GM23338 (cell line): Measurements from ENCODE around the gene S100PBP. TPM values are rescaled to one million over a fixed set of nuclear protein-coding genes. Genes with fewer than 3 reads are reported as not detected.

Experiments used
- ATAC-seq: fragments of 200-7000 bp; cut with Tn5 transposase; 3 replicates; pipeline ENCODE4 v1.9.1; 2020
- DNase-seq: peaks from one replicate; pipeline ENCODE4 v3.0.0-alpha.2; 2015; ENCODE audit warnings: low spot score
- H2AFZ ChIP-seq: fragments of 200-600 bp; sonication (generic); 2 replicates; pipeline ENCODE4 v1.8.0; 2016; ENCODE audit warnings: antibody characterized with exemption, mild to moderate bottlenecking, moderate library complexity
- H3F3A ChIP-seq: fragments of 200-600 bp; sonication (generic); replicated peaks from 2 replicates; pipeline ENCODE4 v1.8.0; 2017; ENCODE audit warnings: antibody characterized with exemption, mixed run types, low read depth
- H3K27ac ChIP-seq: fragments of 200-600 bp; sonication (generic); 2 replicates; pipeline ENCODE4 v1.6.1; 2016; ENCODE audit warnings: low read depth
- H3K27me3 ChIP-seq: fragments of 200-600 bp; sonication (generic); 2 replicates; pipeline ENCODE4 v1.8.0; 2016; ENCODE audit warnings: mild to moderate bottlenecking, mixed run types, moderate library complexity; ENCODE audit not compliant: insufficient read depth
- H3K36me3 ChIP-seq: fragments of 200-600 bp; sonication (generic); 2 replicates; pipeline ENCODE4 v1.8.0; 2016; ENCODE audit warnings: mild to moderate bottlenecking; ENCODE audit not compliant: insufficient read depth
- H3K4me1 ChIP-seq: fragments of 200-600 bp; sonication (generic); 2 replicates; pipeline ENCODE4 v1.8.0; 2016; ENCODE audit warnings: mild to moderate bottlenecking, moderate library complexity; ENCODE audit not compliant: insufficient read depth
- H3K4me2 ChIP-seq: fragments of 200-600 bp; sonication (generic); 2 replicates; pipeline ENCODE4 v1.7.1; 2017; ENCODE audit warnings: mixed run types
- H3K4me3 ChIP-seq: fragments of 200-600 bp; sonication (generic); 2 replicates; pipeline ENCODE4 v1.6.1; 2016; ENCODE audit warnings: mixed run types
- H3K79me2 ChIP-seq: fragments of 200-600 bp; sonication (generic); replicated peaks from 2 replicates; pipeline ENCODE4 v1.8.0; 2017; ENCODE audit warnings: mild to moderate bottlenecking; ENCODE audit not compliant: insufficient read depth
- H3K9me2 ChIP-seq: fragments of 200-600 bp; sonication (generic); 2 replicates; pipeline ENCODE4 v1.8.0; 2017; ENCODE audit not compliant: insufficient read depth
- H4K20me1 ChIP-seq: fragments of 200-600 bp; sonication (generic); replicated peaks from 2 replicates; pipeline ENCODE4 v1.8.0; 2017; ENCODE audit warnings: mild to moderate bottlenecking; ENCODE audit not compliant: insufficient read depth
- H3K27ac Mint-ChIP-seq: 2 replicates; pipeline ENCODE4 v1.8.0; 2020; ENCODE audit warnings: inconsistent platforms, mild to moderate bottlenecking, moderate library complexity, mixed read lengths
- H3K27me3 Mint-ChIP-seq: 3 replicates; pipeline ENCODE4 v1.8.0; 2022; ENCODE audit warnings: low read depth, mild to moderate bottlenecking, moderate library complexity, mixed read lengths, inconsistent platforms; ENCODE audit not compliant: insufficient read depth, poor library complexity
- H3K36me3 Mint-ChIP-seq: 3 replicates; pipeline ENCODE4 v1.8.0; 2021; ENCODE audit warnings: low read depth, mild to moderate bottlenecking, inconsistent platforms, moderate library complexity, mixed read lengths
- H3K4me1 Mint-ChIP-seq: 3 replicates; pipeline ENCODE4 v1.8.0; 2020; ENCODE audit warnings: mild to moderate bottlenecking, inconsistent platforms, mixed read lengths
- H3K4me3 Mint-ChIP-seq: 3 replicates; pipeline ENCODE4 v1.8.0; 2021; ENCODE audit warnings: moderate library complexity, mild to moderate bottlenecking, inconsistent platforms, mixed read lengths
- H3K9me3 Mint-ChIP-seq: 3 replicates; pipeline ENCODE4 v1.8.0; 2020; ENCODE audit warnings: moderate library complexity, mild to moderate bottlenecking, inconsistent platforms, mixed read lengths
- CREB1 ChIP-seq: fragments of 250-450 bp; sonication (Bioruptor Pico); IDR thresholded peaks from 2 replicates; pipeline ENCODE4 v1.5.0; 2020; ENCODE audit warnings: low read depth, mild to moderate bottlenecking, moderate library complexity
- NANOG ChIP-seq: IDR thresholded peaks from 2 replicates; pipeline ENCODE4 v1.6.1; 2016; ENCODE audit warnings: antibody characterized with exemption, borderline replicate concordance
- POLR2AphosphoS5 ChIP-seq: IDR thresholded peaks from 2 replicates; pipeline ENCODE4 v1.6.1; 2016; ENCODE audit warnings: antibody characterized with exemption, low read depth
- STAT1 ChIP-seq: IDR thresholded peaks from one replicate; pipeline ENCODE4 v1.6.1; 2016; ENCODE audit warnings: antibody characterized with exemption; ENCODE audit not compliant: unreplicated experiment
- polyA plus RNA-seq: library from polyadenylated mRNA; unstranded; fragments of >200 nt; fragmentation: Nextera tagmentation; extraction: Ambion mirVana; gene quantifications from 2 replicates; pipeline ENCODE4 v1.2.1, GENCODE V29; 2016
- total RNA-seq: library from RNA; depleted of rRNA; stranded (reverse); fragments of >200 nt; shearing (Covaris generic); gene quantifications from 2 replicates; pipeline ENCODE4 v1.2.3, GENCODE V29; 2014
- TF ChIP-seq, protein P1 (sequence below): IDR thresholded peaks from 2 replicates; pipeline ENCODE4 v1.6.1; 2016; ENCODE audit warnings: antibody characterized with exemption
- TF ChIP-seq, protein P2 (sequence below): fragments of 250-450 bp; sonication (Bioruptor Pico); IDR thresholded peaks from 2 replicates; pipeline ENCODE4 v1.5.0; 2020; ENCODE audit warnings: mild to moderate bottlenecking, moderate library complexity

Gene S100PBP
- total and polyA plus RNA-seq, 2 experiments from 2014 or later = 30.6 to 65.2 TPM

DNA sequence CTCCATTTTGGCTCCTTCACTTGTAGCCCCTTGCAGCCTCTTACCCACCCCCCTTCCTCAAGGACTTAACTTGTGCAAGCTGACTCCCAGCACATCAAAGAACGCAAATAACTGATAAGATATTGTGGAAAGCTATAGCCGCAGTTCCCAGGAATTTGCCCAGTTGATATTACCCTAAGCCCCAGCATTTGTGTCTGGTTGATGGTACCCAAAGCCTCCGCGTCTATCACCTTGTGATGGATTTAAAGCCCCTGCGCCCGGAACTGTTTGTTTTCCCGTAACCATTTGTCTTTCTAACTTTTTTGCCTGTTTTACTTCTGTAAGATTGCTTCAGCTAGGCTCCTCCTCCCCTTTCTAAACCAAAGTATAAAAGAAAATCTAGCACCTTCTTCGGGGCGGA lies 6.2 kb upstream of the S100PBP start:
- Histone ChIP-seq H3K4me1 (peaks cover 35% of the 10 kb centered on the region), H3K4me3 (no peak overlapping the region; the same call in 1 of the 2 replicates), H3K79me2 (peaks cover 100% of the 10 kb centered on the region), H3K9me2 (no peaks in the 10 kb centered on the region), H3K36me3 (peaks cover 60% of the 10 kb centered on the region), H3K27ac (peak overlapping the region; percentile 76), H4K20me1 (peaks cover 67% of the 10 kb centered on the region), H3F3A (peaks cover 6% of the 10 kb centered on the region), H3K27me3 (no peaks in the 10 kb centered on the region), H2AFZ (no peak overlapping the region), H3K4me2 (0 out of 2 replicates have a peak overlapping the region, but pooled peaks have one; percentile 59)
- Mint-ChIP-seq H3K4me3 (no peak overlapping the region; the same call in 2 of the 3 replicates), H3K27ac (peak overlapping the region; percentile 94), H3K27me3 (peaks cover 7% of the 10 kb centered on the region), H3K4me1 (peaks cover 39% of the 10 kb centered on the region), H3K36me3 (peaks cover 87% of the 10 kb centered on the region), H3K9me3 (no peaks in the 10 kb centered on the region; the same call in 2 of the 3 replicates)
- TF ChIP-seq STAT1 = no peak
- TF ChIP-seq, protein P1, sequence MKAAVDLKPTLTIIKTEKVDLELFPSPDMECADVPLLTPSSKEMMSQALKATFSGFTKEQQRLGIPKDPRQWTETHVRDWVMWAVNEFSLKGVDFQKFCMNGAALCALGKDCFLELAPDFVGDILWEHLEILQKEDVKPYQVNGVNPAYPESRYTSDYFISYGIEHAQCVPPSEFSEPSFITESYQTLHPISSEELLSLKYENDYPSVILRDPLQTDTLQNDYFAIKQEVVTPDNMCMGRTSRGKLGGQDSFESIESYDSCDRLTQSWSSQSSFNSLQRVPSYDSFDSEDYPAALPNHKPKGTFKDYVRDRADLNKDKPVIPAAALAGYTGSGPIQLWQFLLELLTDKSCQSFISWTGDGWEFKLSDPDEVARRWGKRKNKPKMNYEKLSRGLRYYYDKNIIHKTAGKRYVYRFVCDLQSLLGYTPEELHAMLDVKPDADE = no peak
- no peak for TF ChIP-seq POLR2AphosphoS5
- TF ChIP-seq, protein P2, sequence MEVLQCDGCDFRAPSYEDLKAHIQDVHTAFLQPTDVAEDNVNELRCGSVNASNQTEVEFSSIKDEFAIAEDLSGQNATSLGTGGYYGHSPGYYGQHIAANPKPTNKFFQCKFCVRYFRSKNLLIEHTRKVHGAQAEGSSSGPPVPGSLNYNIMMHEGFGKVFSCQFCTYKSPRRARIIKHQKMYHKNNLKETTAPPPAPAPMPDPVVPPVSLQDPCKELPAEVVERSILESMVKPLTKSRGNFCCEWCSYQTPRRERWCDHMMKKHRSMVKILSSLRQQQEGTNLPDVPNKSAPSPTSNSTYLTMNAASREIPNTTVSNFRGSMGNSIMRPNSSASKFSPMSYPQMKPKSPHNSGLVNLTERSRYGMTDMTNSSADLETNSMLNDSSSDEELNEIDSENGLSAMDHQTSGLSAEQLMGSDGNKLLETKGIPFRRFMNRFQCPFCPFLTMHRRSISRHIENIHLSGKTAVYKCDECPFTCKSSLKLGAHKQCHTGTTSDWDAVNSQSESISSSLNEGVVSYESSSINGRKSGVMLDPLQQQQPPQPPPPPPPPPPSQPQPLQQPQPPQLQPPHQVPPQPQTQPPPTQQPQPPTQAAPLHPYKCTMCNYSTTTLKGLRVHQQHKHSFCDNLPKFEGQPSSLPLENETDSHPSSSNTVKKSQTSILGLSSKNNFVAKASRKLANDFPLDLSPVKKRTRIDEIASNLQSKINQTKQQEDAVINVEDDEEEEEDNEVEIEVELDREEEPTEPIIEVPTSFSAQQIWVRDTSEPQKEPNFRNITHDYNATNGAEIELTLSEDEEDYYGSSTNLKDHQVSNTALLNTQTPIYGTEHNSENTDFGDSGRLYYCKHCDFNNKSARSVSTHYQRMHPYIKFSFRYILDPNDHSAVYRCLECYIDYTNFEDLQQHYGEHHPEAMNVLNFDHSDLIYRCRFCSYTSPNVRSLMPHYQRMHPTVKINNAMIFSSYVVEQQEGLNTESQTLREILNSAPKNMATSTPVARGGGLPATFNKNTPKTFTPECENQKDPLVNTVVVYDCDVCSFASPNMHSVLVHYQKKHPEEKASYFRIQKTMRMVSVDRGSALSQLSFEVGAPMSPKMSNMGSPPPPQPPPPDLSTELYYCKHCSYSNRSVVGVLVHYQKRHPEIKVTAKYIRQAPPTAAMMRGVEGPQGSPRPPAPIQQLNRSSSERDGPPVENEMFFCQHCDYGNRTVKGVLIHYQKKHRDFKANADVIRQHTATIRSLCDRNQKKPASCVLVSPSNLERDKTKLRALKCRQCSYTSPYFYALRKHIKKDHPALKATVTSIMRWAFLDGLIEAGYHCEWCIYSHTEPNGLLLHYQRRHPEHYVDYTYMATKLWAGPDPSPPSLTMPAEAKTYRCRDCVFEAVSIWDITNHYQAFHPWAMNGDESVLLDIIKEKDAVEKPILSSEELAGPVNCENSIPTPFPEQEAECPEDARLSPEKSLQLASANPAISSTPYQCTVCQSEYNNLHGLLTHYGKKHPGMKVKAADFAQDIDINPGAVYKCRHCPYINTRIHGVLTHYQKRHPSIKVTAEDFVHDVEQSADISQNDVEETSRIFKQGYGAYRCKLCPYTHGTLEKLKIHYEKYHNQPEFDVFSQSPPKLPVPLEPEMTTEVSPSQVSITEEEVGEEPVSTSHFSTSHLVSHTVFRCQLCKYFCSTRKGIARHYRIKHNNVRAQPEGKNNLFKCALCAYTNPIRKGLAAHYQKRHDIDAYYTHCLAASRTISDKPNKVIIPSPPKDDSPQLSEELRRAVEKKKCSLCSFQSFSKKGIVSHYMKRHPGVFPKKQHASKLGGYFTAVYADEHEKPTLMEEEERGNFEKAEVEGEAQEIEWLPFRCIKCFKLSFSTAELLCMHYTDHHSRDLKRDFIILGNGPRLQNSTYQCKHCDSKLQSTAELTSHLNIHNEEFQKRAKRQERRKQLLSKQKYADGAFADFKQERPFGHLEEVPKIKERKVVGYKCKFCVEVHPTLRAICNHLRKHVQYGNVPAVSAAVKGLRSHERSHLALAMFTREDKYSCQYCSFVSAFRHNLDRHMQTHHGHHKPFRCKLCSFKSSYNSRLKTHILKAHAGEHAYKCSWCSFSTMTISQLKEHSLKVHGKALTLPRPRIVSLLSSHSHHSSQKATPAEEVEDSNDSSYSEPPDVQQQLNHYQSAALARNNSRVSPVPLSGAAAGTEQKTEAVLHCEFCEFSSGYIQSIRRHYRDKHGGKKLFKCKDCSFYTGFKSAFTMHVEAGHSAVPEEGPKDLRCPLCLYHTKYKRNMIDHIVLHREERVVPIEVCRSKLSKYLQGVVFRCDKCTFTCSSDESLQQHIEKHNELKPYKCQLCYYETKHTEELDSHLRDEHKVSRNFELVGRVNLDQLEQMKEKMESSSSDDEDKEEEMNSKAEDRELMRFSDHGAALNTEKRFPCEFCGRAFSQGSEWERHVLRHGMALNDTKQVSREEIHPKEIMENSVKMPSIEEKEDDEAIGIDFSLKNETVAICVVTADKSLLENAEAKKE (CRISPR knock-in tag) = no peak
- no peak for TF ChIP-seq CREB1 (CRISPR knock-in tag)
- TF ChIP-seq NANOG = no peak
- ATAC-seq = no peak
- no peak for DNase-seq
